ENCODE measurements around the gene KCNN1. TPM values are rescaled to one million over a fixed set of nuclear protein-coding genes. Genes with fewer than 3 reads are reported as not detected.

KCNN1 gene
- total and polyA plus RNA-seq, 8 donors = 0.06 to 2.8 (median 2.1) TPM

GRCh38 chr19:17929056-17929455 is 37.9 kb upstream of the KCNN1 start:
- ATAC-seq = no peak
- H3K27ac ChIP-seq = no peak overlapping the region
- DNase-seq = no peak
- H3K9me3 ChIP-seq = no peaks in the 10 kb centered on the region
- no peak for TF ChIP-seq CTCF (IDR thresholded peaks at IDR 0.05)
- peaks cover 12 to 19% of the 10 kb centered on the region in 2 donors for H3K4me1 ChIP-seq
- no peak overlapping the region for H3K4me3 ChIP-seq
- H3K27me3 ChIP-seq = no peaks in the 10 kb centered on the region
- H3K36me3 ChIP-seq = no peaks in the 10 kb centered on the region
- intact Hi-C loops (cut with DNase I) = loop anchor here in 1 of 2 donors (10.0 kb wide), 1 partner anchor 64 kb away; no protein-coding TSS in a partner anchor

GRCh38 chr19:17931532-17932191 is 35.2 kb upstream of the KCNN1 start:
- H3K4me3 ChIP-seq = peak overlapping the region in 1 of 2 donors; percentile 87
- peak overlapping the region in 1 of 2 donors; percentile 89 for H3K27ac ChIP-seq
- peaks cover 12 to 24% of the 10 kb centered on the region in 2 donors for H3K4me1 ChIP-seq
- no peaks in the 10 kb centered on the region for H3K27me3 ChIP-seq
- intact Hi-C loops (cut with DNase I) = no loop called here
- DNase-seq (peak in 1 of 4 donors; percentile 39), ATAC-seq (no peak)
- peaks cover 0 to 7% of the 10 kb centered on the region in 2 donors for H3K36me3 ChIP-seq
- no peak for TF ChIP-seq CTCF (IDR thresholded peaks at IDR 0.05)
- H3K9me3 ChIP-seq = no peaks in the 10 kb centered on the region

GRCh38 chr19:17932485-17933338 is 34.2 kb upstream of the KCNN1 start, which contains the start of gene CCDC124:
Gene CCDC124, plus strand, starts transcription at chr19:17933015. Its CDS starts 3,406 bp downstream, at chr19:17936421.
- Histone ChIP-seq H3K27me3 (no peaks in the 10 kb centered on the region), H3K4me3 (peak within 1 kb of the TSS; percentile 68 to 87), H3K9me3 (no peaks in the 10 kb centered on the region), H3K27ac (peak within 1 kb of the TSS; percentile 76 to 89), H3K4me1 (peaks cover 12 to 24% of the 10 kb centered on the region in 2 donors), H3K36me3 (peaks cover 0 to 18% of the 10 kb centered on the region in 2 donors)
- intact Hi-C loops (cut with DNase I) = no loop called here
- peak; percentile 70 to 74 for TF ChIP-seq CTCF (IDR thresholded peaks at IDR 0.05)
- peak; percentile 92 to 97 (median 94) for DNase-seq
- ATAC-seq = peak; percentile 98

GRCh38 chr19:17933414-17934129 is 33.3 kb upstream of the KCNN1 start:
- no peak for TF ChIP-seq CTCF (IDR thresholded peaks at IDR 0.05)
- Histone ChIP-seq H3K4me1 (peaks cover 12 to 24% of the 10 kb centered on the region in 2 donors), H3K4me3 (peak overlapping the region; percentile 68 to 87), H3K27me3 (no peaks in the 10 kb centered on the region), H3K27ac (peak overlapping the region; percentile 37 to 89), H3K9me3 (no peaks in the 10 kb centered on the region), H3K36me3 (peaks cover 0 to 23% of the 10 kb centered on the region in 2 donors)
- intact Hi-C loops (cut with DNase I) = no loop called here
- peak; percentile 13 for ATAC-seq
- no peak for DNase-seq

Data from left lung (tissue), 10 donors.